Measurements from ENCODE around the gene GXYLT1.
"Not testable (repeated sequence)": the region's sequence is repeated elsewhere in the genome, so short reads cannot be mapped to it uniquely, and the experiment has no call there.

Gene GXYLT1

GRCh38 chr12:42097971-42098370 is 46.7 kb downstream of the GXYLT1 start:
- no peak for DNase-seq (ENCODE audit: low read depth)

- DNase-seq (ENCODE audit: low read depth), result peak; percentile 16
Observed at GRCh38 chr12:42094277-42094676, 50.4 kb downstream of the GXYLT1 start.

- DNase-seq (ENCODE audit: low read depth), result no peak
Observed at GRCh38 chr12:42091769-42092168, 52.9 kb downstream of the GXYLT1 start.

GRCh38 chr12:42090899-42091298 is 53.8 kb downstream of the GXYLT1 start:
- peak; percentile 27 for DNase-seq (ENCODE audit: low read depth)

- DNase-seq (ENCODE audit: low read depth), result peak; percentile 28
Observed at GRCh38 chr12:42086031-42086430, 58.6 kb downstream of the GXYLT1 start.

- DNase-seq (ENCODE audit: low read depth), result no peak
Observed at GRCh38 chr12:42085594-42085993, 59.1 kb downstream of the GXYLT1 start.

GRCh38 chr12:42084522-42084921 is 60.2 kb downstream of the GXYLT1 start:
- DNase-seq (ENCODE audit: low read depth), result no peak

- no peak for DNase-seq (ENCODE audit: low read depth)
Observed at GRCh38 chr12:42076976-42077375, 67.7 kb downstream of the GXYLT1 start.

- DNase-seq (ENCODE audit: low read depth), result no peak
Observed at GRCh38 chr12:42070036-42070435, 74.6 kb downstream of the GXYLT1 start.

- DNase-seq (ENCODE audit: low read depth), result no peak
Observed at GRCh38 chr12:42059127-42059526, 85.5 kb downstream of the GXYLT1 start.

GRCh38 chr12:42056130-42056529 is 88.5 kb downstream of the GXYLT1 start:
- no peak for DNase-seq (ENCODE audit: low read depth)

GRCh38 chr12:42053456-42053855 is 91.2 kb downstream of the GXYLT1 start:
- no peak for DNase-seq (ENCODE audit: low read depth)

GRCh38 chr12:42048980-42049379 is 95.7 kb downstream of the GXYLT1 start:
- DNase-seq (ENCODE audit: low read depth), result not testable (repeated sequence)

- DNase-seq (ENCODE audit: low read depth), result no peak
Observed at GRCh38 chr12:42039577-42039976, 105.1 kb downstream of the GXYLT1 start.

- peak; percentile 14 for DNase-seq (ENCODE audit: low read depth)
Observed at GRCh38 chr12:42039176-42039575, 105.5 kb downstream of the GXYLT1 start.

GRCh38 chr12:42031847-42032564 is 112.7 kb downstream of the GXYLT1 start:
- no peak for DNase-seq (ENCODE audit: low read depth)
